Measurements from ENCODE around the gene ANKRD24. TPM values are rescaled to one million over a fixed set of nuclear protein-coding genes. Genes with fewer than 3 reads are reported as not detected.
A peak's percentile ranks its signal among the peaks of the same experiment; 100 is the strongest.
"Not testable (repeated sequence)": the region's sequence is repeated elsewhere in the genome, so short reads cannot be mapped to it uniquely, and the experiment has no call there.

The ANKRD24 gene
- total RNA-seq, 1 donor from 2014 or later: 0.26 TPM

DNA sequence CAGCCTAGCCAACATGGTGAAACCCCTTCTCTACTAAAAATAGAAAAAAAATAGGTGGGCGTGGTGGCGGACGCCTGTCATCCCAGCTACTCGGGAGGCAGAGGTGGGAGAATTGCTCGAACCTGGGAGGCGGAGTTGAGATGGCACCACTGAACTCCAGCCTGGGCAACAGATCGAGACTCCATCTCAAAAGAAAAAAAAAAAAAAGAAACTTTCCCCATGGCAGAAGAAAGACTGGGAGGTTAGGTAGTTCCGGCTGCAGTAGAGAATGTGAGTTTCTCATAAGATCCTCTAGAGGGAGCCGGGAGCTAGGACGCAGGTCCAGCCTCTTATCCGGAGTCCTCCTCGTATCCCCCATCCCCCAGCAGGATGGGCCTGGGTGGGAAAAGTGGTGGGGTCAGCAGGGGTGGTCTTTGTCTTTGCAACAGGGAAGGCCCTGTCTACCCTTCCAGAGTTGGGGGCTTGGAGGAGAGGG is 42.2 kb upstream of the ANKRD24 start:
- Histone ChIP-seq H3K36me3 (ENCODE audit: control insufficient read depth, insufficient read depth, low read length) (no peaks in the 10 kb centered on the region), H3K27me3 (ENCODE audit: control insufficient read depth, insufficient read depth, low read length) (no peaks in the 10 kb centered on the region), H3K4me3 (ENCODE audit: low read depth, low read length) (no peak overlapping the region)
- DNase-seq (ENCODE audit: low read depth): peak; percentile 62
- peak; percentile 77 for TF ChIP-seq CTCF (IDR thresholded peaks at IDR 0.05; ENCODE audit: insufficient read depth, low read length, severe bottlenecking)
- no peak for FAIRE-seq

- not testable (repeated sequence) for FAIRE-seq; DNase-seq (ENCODE audit: low read depth); H3K36me3 ChIP-seq (ENCODE audit: control insufficient read depth, insufficient read depth, low read length); H3K27me3 ChIP-seq (ENCODE audit: control insufficient read depth, insufficient read depth, low read length); H3K4me3 ChIP-seq (ENCODE audit: low read depth, low read length)
Measured at GRCh38 chr19:4142916-4143315, 39.6 kb upstream of the ANKRD24 start.

GRCh38 chr19:4144666-4145249 is 37.7 kb upstream of the ANKRD24 start:
- DNase-seq (ENCODE audit: low read depth): no peak
- no peak overlapping the region for H3K4me3 ChIP-seq (ENCODE audit: low read depth, low read length)
- no peak for TF ChIP-seq CTCF (IDR thresholded peaks at IDR 0.05; ENCODE audit: insufficient read depth, low read length, severe bottlenecking)
- FAIRE-seq: no peak
- H3K27me3 ChIP-seq (ENCODE audit: control insufficient read depth, insufficient read depth, low read length): no peaks in the 10 kb centered on the region
- H3K36me3 ChIP-seq (ENCODE audit: control insufficient read depth, insufficient read depth, low read length): no peaks in the 10 kb centered on the region

DNA sequence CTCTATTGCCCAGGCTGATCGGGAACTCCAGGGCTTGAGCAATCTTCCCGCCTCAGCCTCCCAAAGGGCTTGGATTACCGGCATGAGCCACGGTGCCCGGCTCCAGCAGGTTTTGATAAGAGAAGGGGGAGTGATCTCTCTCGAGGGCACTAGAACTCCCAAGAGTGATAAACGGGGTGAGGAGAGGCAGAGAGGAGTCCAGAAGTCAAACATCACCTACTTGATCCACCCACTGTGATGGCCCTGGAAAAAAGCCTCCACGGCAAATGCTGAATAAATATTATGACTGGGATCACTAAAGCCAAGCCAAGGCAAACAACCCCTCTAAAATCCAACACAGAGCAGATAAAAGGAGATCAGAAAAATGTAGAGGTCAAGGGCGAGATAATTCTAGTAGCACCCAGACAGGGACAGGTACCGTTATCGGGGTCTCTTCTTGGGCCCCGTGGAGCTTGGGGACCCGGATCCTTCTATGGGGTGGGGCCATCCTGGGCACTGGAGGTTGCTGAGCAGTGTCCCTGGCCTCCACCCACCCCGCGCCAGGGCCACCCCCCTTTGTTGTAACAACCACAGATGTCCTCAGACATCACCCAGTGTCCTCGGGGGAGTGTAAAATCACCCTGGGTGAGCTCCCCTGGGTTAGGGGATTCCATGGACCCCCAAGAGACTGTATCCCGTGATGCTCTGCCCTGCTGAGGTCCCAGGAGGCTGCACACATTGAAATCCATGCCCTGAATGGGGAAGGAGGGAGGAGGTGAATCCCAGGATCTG is 32.8 kb upstream of the ANKRD24 start:
- H3K36me3 ChIP-seq (ENCODE audit: control insufficient read depth, insufficient read depth, low read length): no peaks in the 10 kb centered on the region
- FAIRE-seq: no peak
- no peak for TF ChIP-seq CTCF (IDR thresholded peaks at IDR 0.05; ENCODE audit: insufficient read depth, low read length, severe bottlenecking)
- no peaks in the 10 kb centered on the region for H3K27me3 ChIP-seq (ENCODE audit: control insufficient read depth, insufficient read depth, low read length)
- H3K4me3 ChIP-seq (ENCODE audit: low read depth, low read length): no peak overlapping the region
- no peak for DNase-seq (ENCODE audit: low read depth)

- DNase-seq (ENCODE audit: low read depth) (no peak), FAIRE-seq (no peak)
- no peaks in the 10 kb centered on the region for H3K27me3 ChIP-seq (ENCODE audit: control insufficient read depth, insufficient read depth, low read length)
- H3K36me3 ChIP-seq (ENCODE audit: control insufficient read depth, insufficient read depth, low read length): no peaks in the 10 kb centered on the region
- no peak for TF ChIP-seq CTCF (IDR thresholded peaks at IDR 0.05; ENCODE audit: insufficient read depth, low read length, severe bottlenecking)
- no peak overlapping the region for H3K4me3 ChIP-seq (ENCODE audit: low read depth, low read length)
Measured at GRCh38 chr19:4151623-4152022, 30.9 kb upstream of the ANKRD24 start.

- H3K4me3 ChIP-seq (ENCODE audit: low read depth, low read length): no peak overlapping the region
- no peak for TF ChIP-seq CTCF (IDR thresholded peaks at IDR 0.05; ENCODE audit: insufficient read depth, low read length, severe bottlenecking)
- no peak for DNase-seq (ENCODE audit: low read depth)
- no peak for FAIRE-seq
- H3K36me3 ChIP-seq (ENCODE audit: control insufficient read depth, insufficient read depth, low read length): no peaks in the 10 kb centered on the region
- no peaks in the 10 kb centered on the region for H3K27me3 ChIP-seq (ENCODE audit: control insufficient read depth, insufficient read depth, low read length)
Measured at GRCh38 chr19:4152241-4152998, 30.1 kb upstream of the ANKRD24 start.

All from bronchial epithelial cell (primary cell).